ENCODE measurements around the gene PRR14L. TPM values are rescaled to one million over a fixed set of nuclear protein-coding genes. Genes with fewer than 3 reads are reported as not detected.

PRR14L gene
- total and polyA plus RNA-seq, 2 donors (not counting 3 experiments of a cell fraction or from before 2014, with no cell fraction given), result 13.1 to 53.8 TPM

DNA sequence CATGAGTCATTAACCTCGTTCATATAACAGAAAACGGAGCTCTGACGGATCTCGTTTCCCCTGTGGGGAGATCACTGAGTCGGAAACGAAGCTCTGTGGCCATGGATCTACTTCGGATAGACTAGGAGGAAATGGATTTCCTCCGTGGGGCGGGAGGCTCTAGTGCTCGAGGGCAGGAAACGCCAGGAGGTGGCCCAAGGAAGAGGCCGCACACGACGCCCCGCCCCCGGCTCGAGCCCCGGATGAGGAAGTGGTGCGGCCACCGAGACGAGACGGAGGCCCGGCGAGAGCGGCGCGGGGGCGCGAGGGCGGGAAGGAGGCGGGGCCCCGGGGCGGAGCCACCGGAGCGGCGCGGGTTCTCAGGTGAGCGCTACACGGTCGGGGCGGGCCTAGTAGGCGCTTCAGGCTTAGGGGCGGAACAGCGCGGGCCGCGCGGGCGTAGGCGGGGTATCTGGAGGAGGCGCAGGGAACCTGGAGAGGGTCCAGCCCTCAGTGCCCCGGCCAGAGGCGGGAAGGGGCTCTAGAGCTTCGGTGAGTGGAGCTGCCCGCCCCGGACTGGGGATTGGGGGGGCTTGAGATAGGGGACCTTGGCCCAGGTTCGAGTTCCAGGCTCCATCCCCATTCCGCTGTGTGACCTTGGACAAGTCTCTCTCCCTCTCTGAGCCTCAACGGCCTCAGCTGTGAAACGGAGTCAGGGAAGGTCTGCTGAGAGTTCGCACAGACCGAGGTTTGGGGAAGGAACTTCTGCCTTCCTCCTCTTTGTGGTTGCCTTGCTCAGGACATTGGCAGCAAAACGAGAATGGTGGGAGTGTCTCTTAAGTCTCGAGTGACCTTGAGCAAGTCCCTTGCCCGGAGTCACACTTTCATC is 3.9 kb upstream of the PRR14L start, which contains the start of gene DEPDC5:
DEPDC5 (plus strand) TSS at position 386 of the 868 bp plus-strand sequence. CDS start 903 bp downstream, outside the sequence.
- Histone ChIP-seq H3K36me3 (ENCODE audit: control insufficient read depth in 2 of 2, extremely low read depth in 1 of 2, insufficient read depth in 2 of 2, low read length in 2 of 2) (no peaks in the 10 kb centered on the region), H3K4me3 (replicated peaks in 1 of 3; ENCODE audit: insufficient read depth in 1 of 3, low read depth in 1 of 3, low read length in 3 of 3) (peak within 1 kb of the TSS; percentile 62 to 89 (median 80)), H3K79me2 (ENCODE audit: control insufficient read depth, insufficient read depth, low read length) (peaks cover 19% of the 10 kb centered on the region), H3K27me3 (ENCODE audit: control insufficient read depth in 2 of 2, insufficient read depth in 2 of 2, low read length in 2 of 2) (no peaks in the 10 kb centered on the region), H3K4me1 (ENCODE audit: control insufficient read depth, extremely low read depth, insufficient read depth, low read length) (peaks cover 27% of the 10 kb centered on the region), H2AFZ (ENCODE audit: low read depth, low read length) (peak within 1 kb of the TSS; percentile 88), H3K9me3 (replicated peaks; ENCODE audit: control insufficient read depth, insufficient read depth, low read length) (no peaks in the 10 kb centered on the region), H3K9me1 (replicated peaks; ENCODE audit: control insufficient read depth, extremely low read depth, insufficient read depth, low read length) (no peaks in the 10 kb centered on the region), H3K27ac (ENCODE audit: insufficient read depth, low read depth, low read length) (peak within 1 kb of the TSS; percentile 87), H3K4me2 (ENCODE audit: insufficient read depth, low read length) (peak within 1 kb of the TSS; percentile 88), H3K9ac (replicated peaks; ENCODE audit: extremely low read depth, insufficient read depth, low read length) (peak within 1 kb of the TSS; percentile 91), H4K20me1 (replicated peaks; ENCODE audit: control insufficient read depth, extremely low read depth, insufficient read depth, low read length) (no peaks in the 10 kb centered on the region)
- intact Hi-C loops (cut with micrococcal nuclease) (loop anchor here (1.0 to 5.0 kb wide), 5 partner anchors 21 to 257 kb away; partner anchors contain the start of genes SFI1 and YWHAH), dilution Hi-C loops (cut with MboI; ENCODE audit: extremely low pct_ligation_motif_present, low sequenced_read_pairs) (loop anchor here (10.0 kb wide), 1 partner anchor 201 kb away; no protein-coding TSS in a partner anchor)
- peak; percentile 95 for DNase-seq (ENCODE audit: low read depth, low spot score)
- BruUV-seq (replicated peaks), result TSS peak; percentile 25
- POLR2A ChIA-PET, result interaction anchor here (0.5 kb wide), 2 partner anchors 17 to 32 kb away, joined by 3 to 5 read pairs; no protein-coding TSS in a partner anchor
- TF ChIP-seq MYC (IDR thresholded peaks at IDR 0.05; ENCODE audit: low read depth, low read length) (no peak), POLR2AphosphoS5 (IDR thresholded peaks at IDR 0.05; ENCODE audit: insufficient read depth, low read depth, low read length) (peak; percentile 79), POLR2A (IDR thresholded peaks at IDR 0.05; ENCODE audit: low read depth, low read length) (peak; percentile 84), EZH2 (IDR thresholded peaks at IDR 0.05; ENCODE audit: borderline replicate concordance, low read depth, low read length, severe bottlenecking) (no peak), FOS (IDR thresholded peaks at IDR 0.05; ENCODE audit: borderline replicate concordance, insufficient read depth, low read length) (peak; percentile 31), GATA2 (IDR thresholded peaks at IDR 0.05; ENCODE audit: insufficient read depth, insufficient read length, low read depth, low read length) (no peak), JUN (IDR thresholded peaks at IDR 0.05; ENCODE audit: borderline replicate concordance, insufficient read depth, insufficient read length, low read depth) (no peak)
- TF ChIP-seq, protein P1, sequence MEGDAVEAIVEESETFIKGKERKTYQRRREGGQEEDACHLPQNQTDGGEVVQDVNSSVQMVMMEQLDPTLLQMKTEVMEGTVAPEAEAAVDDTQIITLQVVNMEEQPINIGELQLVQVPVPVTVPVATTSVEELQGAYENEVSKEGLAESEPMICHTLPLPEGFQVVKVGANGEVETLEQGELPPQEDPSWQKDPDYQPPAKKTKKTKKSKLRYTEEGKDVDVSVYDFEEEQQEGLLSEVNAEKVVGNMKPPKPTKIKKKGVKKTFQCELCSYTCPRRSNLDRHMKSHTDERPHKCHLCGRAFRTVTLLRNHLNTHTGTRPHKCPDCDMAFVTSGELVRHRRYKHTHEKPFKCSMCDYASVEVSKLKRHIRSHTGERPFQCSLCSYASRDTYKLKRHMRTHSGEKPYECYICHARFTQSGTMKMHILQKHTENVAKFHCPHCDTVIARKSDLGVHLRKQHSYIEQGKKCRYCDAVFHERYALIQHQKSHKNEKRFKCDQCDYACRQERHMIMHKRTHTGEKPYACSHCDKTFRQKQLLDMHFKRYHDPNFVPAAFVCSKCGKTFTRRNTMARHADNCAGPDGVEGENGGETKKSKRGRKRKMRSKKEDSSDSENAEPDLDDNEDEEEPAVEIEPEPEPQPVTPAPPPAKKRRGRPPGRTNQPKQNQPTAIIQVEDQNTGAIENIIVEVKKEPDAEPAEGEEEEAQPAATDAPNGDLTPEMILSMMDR (IDR thresholded peaks at IDR 0.05; ENCODE audit: extremely low read depth in 1 of 2, insufficient read depth in 1 of 2, low read depth in 1 of 2, low read length in 2 of 2), result no peak
- TF ChIP-seq, protein P2, sequence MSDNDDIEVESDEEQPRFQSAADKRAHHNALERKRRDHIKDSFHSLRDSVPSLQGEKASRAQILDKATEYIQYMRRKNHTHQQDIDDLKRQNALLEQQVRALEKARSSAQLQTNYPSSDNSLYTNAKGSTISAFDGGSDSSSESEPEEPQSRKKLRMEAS (IDR thresholded peaks at IDR 0.05; ENCODE audit: insufficient read depth, insufficient read length), result no peak
- CTCF ChIA-PET, result interaction anchor here (0.5 to 1.3 kb wide), 3 partner anchors 17 to 274 kb away, joined by 3 to 4 read pairs (median 3); no protein-coding TSS in a partner anchor
- peak; percentile 89 for FAIRE-seq

Measured in endothelial cell of umbilical vein (primary cell).